K562 (cell line): ENCODE data around the gene AIFM3. TPM values are rescaled to one million over a fixed set of nuclear protein-coding genes. Genes with fewer than 3 reads are reported as not detected.

Experiments
- CHD7 ChIP-seq: fragments of 200-600 bp; sonication (generic); IDR thresholded peaks from one replicate; pipeline ENCODE4 v1.6.1; 2012; ENCODE audit warnings: mild to moderate bottlenecking, low read depth, low read length, inconsistent platforms
- DIDO1 ChIP-seq: fragments of 450-650 bp; IDR thresholded peaks from 2 replicates; pipeline ENCODE4 v1.6.1; 2016; ENCODE audit warnings: low read depth, missing biosample characterization, missing genetic modification characterization
- GATAD2A ChIP-seq: fragments of 450-650 bp; IDR thresholded peaks from 2 replicates; pipeline ENCODE4 v1.6.1; 2017
- NR3C1 ChIP-seq: sonication (generic); formaldehyde crosslinking; IDR thresholded peaks from 2 replicates; pipeline ENCODE4 v1.8.1; 2022; ENCODE audit warnings: missing genetic modification reagents
- SMAD1 ChIP-seq: fragments of 150-350 bp; IDR thresholded peaks from 2 replicates; pipeline ENCODE4 v1.6.1; 2014; ENCODE audit warnings: low read length, low read depth; ENCODE audit not compliant: partially characterized antibody
- ZKSCAN8 ChIP-seq: fragments of 200-800 bp; sonication (Bioruptor generic); IDR thresholded peaks from 2 replicates; pipeline ENCODE4 v1.6.1; 2016; ENCODE audit warnings: missing genetic modification characterization, missing compliant biosample characterization
- ZNF134 ChIP-seq: fragments of 250-450 bp; sonication (Bioruptor Pico); conservative IDR thresholded peaks from 2 replicates; pipeline ENCODE4 v1.4.0; 2020
- ZNF197 ChIP-seq: fragments of 200-800 bp; sonication (Bioruptor generic); IDR thresholded peaks from 2 replicates; pipeline ENCODE4 v1.6.1; 2016; ENCODE audit warnings: low read depth, missing genetic modification characterization, missing compliant biosample characterization
- ZNF232 ChIP-seq: sonication (generic); formaldehyde crosslinking; IDR thresholded peaks from 2 replicates; pipeline ENCODE4 v1.8.0; 2022; ENCODE audit warnings: mild to moderate bottlenecking, missing genetic modification reagents
- ZNF507 ChIP-seq: conservative IDR thresholded peaks from 2 replicates; pipeline ENCODE4 v1.6.1; 2017; ENCODE audit warnings: missing genetic modification characterization, missing compliant biosample characterization
- ZNF830 ChIP-seq: fragments of 250-450 bp; sonication (Bioruptor Pico); IDR thresholded peaks from 2 replicates; pipeline ENCODE4 v1.5.0; 2021; ENCODE audit warnings: mild to moderate bottlenecking
- polyA plus RNA-seq, 8 experiments: library from polyadenylated mRNA; depleted of rRNA in 4 of 8; stranded (reverse) in 5 of 8; unstranded in 3 of 8; fragments of >200 nt; fragmentation: Nextera tagmentation in 2 of 8; fragmentation: Illumina TruSeq in 1 of 8; extraction: Ambion mirVana in 2 of 8; extraction: Trizol in 1 of 8; gene quantifications; 2 replicates each; pipeline versions ENCODE4 v1.2.1 to v1.2.3, GENCODE V29; 2011 to 2014; ENCODE audit warnings: inconsistent platforms in 1 of 8, missing spikeins in 1 of 8
- total RNA-seq, 7 experiments: library from RNA; depleted of rRNA in 6 of 7; stranded (reverse); fragments of >200 nt in 6 of 7; fragmentation: Illumina TruSeq in 2 of 7; extraction: Trizol in 2 of 7; gene quantifications; 2 replicates each; pipeline versions ENCODE4 v1.2.1 to v1.2.3, GENCODE V29; 2011 to 2021; ENCODE audit warnings: low replicate concordance in 1 of 7
- TF ChIP-seq, protein P1 (sequence below): sonication (generic); formaldehyde crosslinking; IDR thresholded peaks from 2 replicates; pipeline ENCODE4 v1.8.0; 2022; ENCODE audit warnings: mild to moderate bottlenecking, missing genetic modification reagents
- TF ChIP-seq, protein P2 (sequence below): fragments of 250-450 bp; sonication (Bioruptor Pico); IDR thresholded peaks from 2 replicates; pipeline ENCODE4 v1.5.0; 2022; ENCODE audit warnings: mild to moderate bottlenecking

AIFM3 gene
- total and polyA plus RNA-seq, 9 of the 15 experiments (the other 6 are each of a cell fraction or from before 2014, with no cell fraction given): 0.03 to 0.20 (median 0.07) TPM; not detected in 1

GRCh38 chr22:20927940-20928572, 39.0 kb upstream of the AIFM3 start (continued):
- TF ChIP-seq GATAD2A (no peak), ZNF830 (no peak; the same call in 1 of the 2 replicates), ZKSCAN8 (CRISPR knock-in tag) (no peak), ZNF232 (no peak), DIDO1 (tag) (no peak), CHD7 (no peak), SMAD1 (no peak), ZNF197 (CRISPR knock-in tag) (no peak), ZNF507 (tag) (0 out of 2 replicates have a peak, but pooled peaks have one; percentile 2), NR3C1 (CRISPR knock-in tag) (peak; percentile 66; the same call in 1 of the 2 replicates), ZNF134 (0 out of 2 replicates have a peak, but pooled peaks have one; percentile 14)
- TF ChIP-seq, protein P1, sequence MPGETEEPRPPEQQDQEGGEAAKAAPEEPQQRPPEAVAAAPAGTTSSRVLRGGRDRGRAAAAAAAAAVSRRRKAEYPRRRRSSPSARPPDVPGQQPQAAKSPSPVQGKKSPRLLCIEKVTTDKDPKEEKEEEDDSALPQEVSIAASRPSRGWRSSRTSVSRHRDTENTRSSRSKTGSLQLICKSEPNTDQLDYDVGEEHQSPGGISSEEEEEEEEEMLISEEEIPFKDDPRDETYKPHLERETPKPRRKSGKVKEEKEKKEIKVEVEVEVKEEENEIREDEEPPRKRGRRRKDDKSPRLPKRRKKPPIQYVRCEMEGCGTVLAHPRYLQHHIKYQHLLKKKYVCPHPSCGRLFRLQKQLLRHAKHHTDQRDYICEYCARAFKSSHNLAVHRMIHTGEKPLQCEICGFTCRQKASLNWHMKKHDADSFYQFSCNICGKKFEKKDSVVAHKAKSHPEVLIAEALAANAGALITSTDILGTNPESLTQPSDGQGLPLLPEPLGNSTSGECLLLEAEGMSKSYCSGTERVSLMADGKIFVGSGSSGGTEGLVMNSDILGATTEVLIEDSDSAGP (CRISPR knock-in tag): no peak
- TF ChIP-seq, protein P2, sequence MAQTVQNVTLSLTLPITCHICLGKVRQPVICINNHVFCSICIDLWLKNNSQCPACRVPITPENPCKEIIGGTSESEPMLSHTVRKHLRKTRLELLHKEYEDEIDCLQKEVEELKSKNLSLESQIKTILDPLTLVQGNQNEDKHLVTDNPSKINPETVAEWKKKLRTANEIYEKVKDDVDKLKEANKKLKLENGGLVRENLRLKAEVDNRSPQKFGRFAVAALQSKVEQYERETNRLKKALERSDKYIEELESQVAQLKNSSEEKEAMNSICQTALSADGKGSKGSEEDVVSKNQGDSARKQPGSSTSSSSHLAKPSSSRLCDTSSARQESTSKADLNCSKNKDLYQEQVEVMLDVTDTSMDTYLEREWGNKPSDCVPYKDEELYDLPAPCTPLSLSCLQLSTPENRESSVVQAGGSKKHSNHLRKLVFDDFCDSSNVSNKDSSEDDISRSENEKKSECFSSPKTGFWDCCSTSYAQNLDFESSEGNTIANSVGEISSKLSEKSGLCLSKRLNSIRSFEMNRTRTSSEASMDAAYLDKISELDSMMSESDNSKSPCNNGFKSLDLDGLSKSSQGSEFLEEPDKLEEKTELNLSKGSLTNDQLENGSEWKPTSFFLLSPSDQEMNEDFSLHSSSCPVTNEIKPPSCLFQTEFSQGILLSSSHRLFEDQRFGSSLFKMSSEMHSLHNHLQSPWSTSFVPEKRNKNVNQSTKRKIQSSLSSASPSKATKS: no peak
